IPS-20b (cell line): Measurements from ENCODE around the gene CREG1.

Source experiments
- H3K27ac ChIP-seq: one replicate; pipeline ENCODE4 v1.5.1; 2013; ENCODE audit warnings: low read length
- H3K27me3 ChIP-seq: 2 replicates; pipeline ENCODE4 v1.6.1; 2013; ENCODE audit warnings: mild to moderate bottlenecking, low read length, inconsistent platforms; ENCODE audit not compliant: insufficient read depth
- H3K36me3 ChIP-seq: 2 replicates; pipeline ENCODE4 v1.6.1; 2013; ENCODE audit warnings: low read depth, mild to moderate bottlenecking, inconsistent platforms, low read length, moderate library complexity; ENCODE audit not compliant: insufficient read depth
- H3K4me1 ChIP-seq: 2 replicates; pipeline ENCODE4 v1.6.1; 2013; ENCODE audit warnings: mild to moderate bottlenecking, control low read depth, inconsistent platforms, low read length, moderate library complexity; ENCODE audit not compliant: insufficient read depth
- H3K4me3 ChIP-seq: 2 replicates; pipeline ENCODE4 v1.5.1; 2013; ENCODE audit warnings: mild to moderate bottlenecking, low read length, inconsistent platforms
- H3K9ac ChIP-seq: 2 replicates; pipeline ENCODE4 v1.6.1; 2013; ENCODE audit warnings: low read depth, mild to moderate bottlenecking, inconsistent platforms, low read length, moderate library complexity
- H3K9me3 ChIP-seq: 2 replicates; pipeline ENCODE4 v1.6.1; 2013; ENCODE audit warnings: mild to moderate bottlenecking, low read depth, low read length, inconsistent platforms; ENCODE audit not compliant: insufficient read depth

CREG1 gene

GRCh38 chr1:167543199-167543990, 10.2 kb downstream of the CREG1 start:
- H3K9me3 ChIP-seq, result no peaks in the 10 kb centered on the region
- H3K27me3 ChIP-seq, result no peaks in the 10 kb centered on the region
- no peak overlapping the region for H3K4me3 ChIP-seq
- no peak overlapping the region for H3K27ac ChIP-seq
- no peaks in the 10 kb centered on the region; the same call in 1 of the 2 replicates for H3K4me1 ChIP-seq
- no peak overlapping the region for H3K9ac ChIP-seq
- H3K36me3 ChIP-seq, result peaks cover 19% of the 10 kb centered on the region

GRCh38 chr1:167542109-167543032, 11.2 kb downstream of the CREG1 start:
- no peak overlapping the region for H3K4me3 ChIP-seq
- no peaks in the 10 kb centered on the region; the same call in 1 of the 2 replicates for H3K4me1 ChIP-seq
- no peaks in the 10 kb centered on the region for H3K9me3 ChIP-seq
- no peaks in the 10 kb centered on the region for H3K27me3 ChIP-seq
- H3K27ac ChIP-seq, result no peak overlapping the region
- H3K36me3 ChIP-seq, result peaks cover 19% of the 10 kb centered on the region
- H3K9ac ChIP-seq, result no peak overlapping the region

- Histone ChIP-seq H3K9me3 (no peaks in the 10 kb centered on the region), H3K27ac (no peak overlapping the region), H3K4me1 (no peaks in the 10 kb centered on the region; the same call in 1 of the 2 replicates), H3K27me3 (no peaks in the 10 kb centered on the region), H3K4me3 (no peak overlapping the region), H3K36me3 (peaks cover 14% of the 10 kb centered on the region; the same call in 1 of the 2 replicates), H3K9ac (no peak overlapping the region)
Measured at GRCh38 chr1:167541610-167542009, 12.0 kb downstream of the CREG1 start.

GRCh38 chr1:167541003-167541402, 12.6 kb downstream of the CREG1 start:
- no peak overlapping the region for H3K27ac ChIP-seq

GRCh38 chr1:167538657-167539056, 14.9 kb downstream of the CREG1 start:
- H3K9ac ChIP-seq, result no peak overlapping the region
- no peaks in the 10 kb centered on the region; the same call in 1 of the 2 replicates for H3K4me1 ChIP-seq
- H3K27ac ChIP-seq, result no peak overlapping the region
- H3K4me3 ChIP-seq, result no peak overlapping the region
- H3K27me3 ChIP-seq, result no peaks in the 10 kb centered on the region
- no peaks in the 10 kb centered on the region for H3K36me3 ChIP-seq
- H3K9me3 ChIP-seq, result no peaks in the 10 kb centered on the region

More at GRCh38 chr1:167541003-167541402, 12.6 kb downstream of the CREG1 start:
- no peak overlapping the region for H3K4me3 ChIP-seq
- no peaks in the 10 kb centered on the region for H3K27me3 ChIP-seq
- H3K36me3 ChIP-seq, result peaks cover 10% of the 10 kb centered on the region; the same call in 1 of the 2 replicates
- no peak overlapping the region for H3K9ac ChIP-seq
- no peaks in the 10 kb centered on the region for H3K9me3 ChIP-seq
- no peaks in the 10 kb centered on the region; the same call in 1 of the 2 replicates for H3K4me1 ChIP-seq

GRCh38 chr1:167533851-167534300, 19.7 kb downstream of the CREG1 start:
- no peaks in the 10 kb centered on the region for H3K9me3 ChIP-seq
- no peaks in the 10 kb centered on the region for H3K36me3 ChIP-seq
- H3K9ac ChIP-seq, result peak overlapping the region; percentile 34; the same call in 1 of the 2 replicates
- H3K27ac ChIP-seq, result no peak overlapping the region
- H3K4me3 ChIP-seq, result no peak overlapping the region
- no peaks in the 10 kb centered on the region for H3K27me3 ChIP-seq
- no peaks in the 10 kb centered on the region; the same call in 1 of the 2 replicates for H3K4me1 ChIP-seq

- Histone ChIP-seq H3K27ac (no peak overlapping the region), H3K9me3 (no peaks in the 10 kb centered on the region), H3K9ac (peak overlapping the region; percentile 34; the same call in 1 of the 2 replicates), H3K27me3 (no peaks in the 10 kb centered on the region), H3K4me1 (no peaks in the 10 kb centered on the region; the same call in 1 of the 2 replicates), H3K36me3 (no peaks in the 10 kb centered on the region), H3K4me3 (no peak overlapping the region)
Measured at GRCh38 chr1:167532964-167533824, 20.4 kb downstream of the CREG1 start.

- no peaks in the 10 kb centered on the region for H3K9me3 ChIP-seq
- no peak overlapping the region for H3K27ac ChIP-seq
- no peaks in the 10 kb centered on the region for H3K27me3 ChIP-seq
- no peaks in the 10 kb centered on the region for H3K36me3 ChIP-seq
- no peak overlapping the region for H3K9ac ChIP-seq
- H3K4me1 ChIP-seq, result no peaks in the 10 kb centered on the region; the same call in 1 of the 2 replicates
- no peak overlapping the region for H3K4me3 ChIP-seq
Measured at GRCh38 chr1:167532375-167532774, 21.2 kb downstream of the CREG1 start.

GRCh38 chr1:167529829-167530474, 23.6 kb downstream of the CREG1 start:
- no peaks in the 10 kb centered on the region; the same call in 1 of the 2 replicates for H3K27me3 ChIP-seq
- H3K9me3 ChIP-seq, result no peaks in the 10 kb centered on the region
- no peak overlapping the region for H3K9ac ChIP-seq
- no peak overlapping the region for H3K4me3 ChIP-seq
- no peaks in the 10 kb centered on the region for H3K36me3 ChIP-seq
- H3K27ac ChIP-seq, result no peak overlapping the region
- H3K4me1 ChIP-seq, result no peaks in the 10 kb centered on the region; the same call in 1 of the 2 replicates

- Histone ChIP-seq H3K9me3 (no peaks in the 10 kb centered on the region), H3K27ac (no peak overlapping the region), H3K4me3 (no peak overlapping the region)
Measured at GRCh38 chr1:167528057-167528728, 25.4 kb downstream of the CREG1 start.

More at GRCh38 chr1:167528057-167528728, 25.4 kb downstream of the CREG1 start:
- Histone ChIP-seq H3K27me3 (no peaks in the 10 kb centered on the region; the same call in 1 of the 2 replicates), H3K9ac (no peak overlapping the region), H3K36me3 (no peaks in the 10 kb centered on the region), H3K4me1 (no peaks in the 10 kb centered on the region)
